MM.1S (cell line): ENCODE data around the gene ISG20.

Experiments used
- DNase-seq: peaks from one replicate; pipeline ENCODE4 v3.0.0-alpha.2; 2015
- H2AFZ ChIP-seq: fragments of 300-600 bp; sonication (generic); 2 replicates; pipeline ENCODE4 v1.6.0; 2016; ENCODE audit warnings: antibody characterized with exemption, low read length
- H3F3A ChIP-seq: fragments of 300-600 bp; sonication (generic); 2 replicates; pipeline ENCODE4 v1.6.1; 2016; ENCODE audit warnings: mild to moderate bottlenecking, antibody characterized with exemption, low read length, moderate library complexity, mixed read lengths; ENCODE audit not compliant: insufficient read depth
- H3K27ac ChIP-seq: fragments of 300-600 bp; sonication (generic); 2 replicates; pipeline ENCODE4 v1.5.1; 2016; ENCODE audit warnings: mild to moderate bottlenecking, low read length
- H3K27me3 ChIP-seq: fragments of 300-600 bp; sonication (generic); replicated peaks from 2 replicates; pipeline ENCODE4 v1.6.0; 2016; ENCODE audit warnings: low read length; ENCODE audit not compliant: insufficient read depth
- H3K36me3 ChIP-seq: fragments of 300-600 bp; sonication (generic); replicated peaks from 2 replicates; pipeline ENCODE4 v1.6.1; 2016; ENCODE audit warnings: mild to moderate bottlenecking, low read length, mixed read lengths; ENCODE audit not compliant: insufficient read depth
- H3K4me1 ChIP-seq: fragments of 300-600 bp; sonication (generic); 2 replicates; pipeline ENCODE4 v1.6.1; 2016; ENCODE audit warnings: low read length, mixed read lengths
- H3K4me2 ChIP-seq: fragments of 300-600 bp; sonication (generic); 2 replicates; pipeline ENCODE4 v1.6.0; 2016; ENCODE audit warnings: low read depth, low read length
- H3K4me3 ChIP-seq: fragments of 300-600 bp; sonication (generic); 2 replicates; pipeline ENCODE4 v1.5.1; 2016; ENCODE audit warnings: low read length, mixed read lengths
- H3K79me2 ChIP-seq: fragments of 300-600 bp; sonication (generic); 2 replicates; pipeline ENCODE4 v1.6.1; 2016; ENCODE audit warnings: mixed run types, low read length, mixed read lengths
- H3K9ac ChIP-seq: fragments of 300-600 bp; sonication (generic); 2 replicates; pipeline ENCODE4 v1.6.1; 2016; ENCODE audit warnings: low read length, mixed read lengths
- H3K9me2 ChIP-seq: fragments of 300-600 bp; sonication (generic); replicated peaks from 2 replicates; pipeline ENCODE4 v1.6.1; 2016; ENCODE audit warnings: mild to moderate bottlenecking, low read length, mixed read lengths; ENCODE audit not compliant: insufficient read depth
- H3K9me3 ChIP-seq: fragments of 300-600 bp; sonication (generic); replicated peaks from 2 replicates; pipeline ENCODE4 v1.6.1; 2016; ENCODE audit warnings: mild to moderate bottlenecking, low read length, mixed read lengths; ENCODE audit not compliant: insufficient read depth
- H4K20me1 ChIP-seq: fragments of 300-600 bp; sonication (generic); 2 replicates; pipeline ENCODE4 v1.6.1; 2016; ENCODE audit warnings: mild to moderate bottlenecking, low read length, moderate library complexity, mixed read lengths; ENCODE audit not compliant: insufficient read depth
- EZH2 ChIP-seq: fragments of 300-600 bp; sonication (generic); optimal IDR thresholded peaks from 2 replicates; pipeline ENCODE3; 2017; ENCODE audit warnings: low read depth, mild to moderate bottlenecking, antibody characterized with exemption, low read length, mixed read lengths
- EZH2phosphoT487 ChIP-seq: fragments of 300-600 bp; sonication (generic); IDR thresholded peaks from 2 replicates; pipeline ENCODE4 v1.6.1; 2018; ENCODE audit warnings: antibody characterized with exemption, low read length
- TF ChIP-seq, protein P1 (sequence below): fragments of 300-600 bp; sonication (generic); IDR thresholded peaks from 2 replicates; pipeline ENCODE4 v1.5.1; 2016; ENCODE audit warnings: antibody characterized with exemption, low read length, mixed read lengths

ISG20 gene

DNA sequence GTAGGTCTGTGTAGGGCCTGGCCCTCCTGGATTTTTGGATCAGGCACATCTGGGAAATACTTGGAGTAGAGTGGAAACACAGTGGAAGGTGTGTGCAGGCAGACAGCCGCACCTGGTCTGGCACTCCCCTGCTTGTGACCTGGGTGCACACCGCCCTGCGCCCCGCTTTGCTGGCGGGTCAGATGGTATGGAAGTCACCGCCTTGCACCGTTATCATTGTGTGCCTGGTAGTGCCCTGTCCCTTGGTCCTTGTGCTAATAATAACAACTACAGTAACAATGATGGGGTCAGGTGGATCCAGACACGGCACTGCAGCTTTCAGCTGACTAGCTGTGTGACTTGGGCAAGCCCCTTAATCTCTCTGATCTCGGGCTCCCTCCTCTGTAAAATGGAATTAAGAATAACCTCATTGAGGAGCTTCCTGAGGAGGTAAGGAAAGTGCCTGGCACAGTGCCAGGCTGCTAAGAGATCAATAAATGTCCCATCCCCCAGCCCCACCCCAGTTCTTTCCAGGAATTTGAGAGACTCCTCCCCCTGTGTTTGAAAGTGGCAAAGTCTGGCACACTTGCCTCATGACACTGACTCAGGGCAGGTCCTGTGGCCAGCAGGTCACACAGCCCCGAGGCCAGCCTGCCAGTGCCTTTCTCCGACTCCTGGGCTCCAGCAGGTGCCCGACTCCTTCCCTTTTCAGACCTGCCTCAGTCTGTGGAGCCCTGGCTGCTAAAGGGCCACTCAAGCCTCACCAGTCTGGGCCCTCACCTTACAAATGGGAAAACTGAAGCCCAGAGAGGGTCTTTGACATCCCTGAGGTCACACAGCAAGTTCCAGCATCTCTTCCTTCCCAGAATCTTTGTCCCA lies 9.8 kb downstream of the ISG20 start:
- no peaks in the 10 kb centered on the region for H3F3A ChIP-seq
- H3K4me1 ChIP-seq: no peaks in the 10 kb centered on the region
- no peaks in the 10 kb centered on the region for H3K27me3 ChIP-seq
- TF ChIP-seq, protein P1, sequence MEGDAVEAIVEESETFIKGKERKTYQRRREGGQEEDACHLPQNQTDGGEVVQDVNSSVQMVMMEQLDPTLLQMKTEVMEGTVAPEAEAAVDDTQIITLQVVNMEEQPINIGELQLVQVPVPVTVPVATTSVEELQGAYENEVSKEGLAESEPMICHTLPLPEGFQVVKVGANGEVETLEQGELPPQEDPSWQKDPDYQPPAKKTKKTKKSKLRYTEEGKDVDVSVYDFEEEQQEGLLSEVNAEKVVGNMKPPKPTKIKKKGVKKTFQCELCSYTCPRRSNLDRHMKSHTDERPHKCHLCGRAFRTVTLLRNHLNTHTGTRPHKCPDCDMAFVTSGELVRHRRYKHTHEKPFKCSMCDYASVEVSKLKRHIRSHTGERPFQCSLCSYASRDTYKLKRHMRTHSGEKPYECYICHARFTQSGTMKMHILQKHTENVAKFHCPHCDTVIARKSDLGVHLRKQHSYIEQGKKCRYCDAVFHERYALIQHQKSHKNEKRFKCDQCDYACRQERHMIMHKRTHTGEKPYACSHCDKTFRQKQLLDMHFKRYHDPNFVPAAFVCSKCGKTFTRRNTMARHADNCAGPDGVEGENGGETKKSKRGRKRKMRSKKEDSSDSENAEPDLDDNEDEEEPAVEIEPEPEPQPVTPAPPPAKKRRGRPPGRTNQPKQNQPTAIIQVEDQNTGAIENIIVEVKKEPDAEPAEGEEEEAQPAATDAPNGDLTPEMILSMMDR: no peak
- TF ChIP-seq EZH2 (no peak), EZH2phosphoT487 (no peak)
- no peak overlapping the region for H2AFZ ChIP-seq
- H3K9ac ChIP-seq: no peak overlapping the region
- H3K79me2 ChIP-seq: peaks cover 39% of the 10 kb centered on the region
- H3K36me3 ChIP-seq: no peaks in the 10 kb centered on the region
- DNase-seq: no peak
- H4K20me1 ChIP-seq: no peaks in the 10 kb centered on the region
- no peak overlapping the region for H3K27ac ChIP-seq
- H3K4me3 ChIP-seq: no peak overlapping the region
- no peaks in the 10 kb centered on the region for H3K9me3 ChIP-seq
- H3K4me2 ChIP-seq: no peak overlapping the region
- no peaks in the 10 kb centered on the region for H3K9me2 ChIP-seq

DNA sequence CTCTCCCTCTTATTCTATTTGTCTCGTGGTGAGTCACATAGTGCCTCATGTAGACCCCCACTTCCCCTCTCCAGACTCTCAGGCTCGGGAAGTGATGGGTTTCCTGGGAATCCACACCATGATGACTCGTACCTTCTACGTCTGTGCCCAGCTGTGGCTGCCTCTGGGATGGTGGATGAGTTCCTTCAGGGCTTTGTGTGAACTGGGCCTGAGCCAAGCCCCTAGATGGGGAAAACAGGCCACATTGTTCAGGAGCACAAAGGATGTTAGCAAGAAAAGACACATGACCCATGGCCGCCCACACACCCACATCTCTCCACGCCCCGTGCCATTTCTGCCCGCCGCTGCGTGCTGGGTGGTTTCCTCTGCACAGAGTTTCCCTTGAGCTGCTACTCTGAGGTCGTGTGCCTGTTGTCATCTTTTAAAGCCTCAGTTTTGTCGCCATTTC lies 10.5 kb downstream of the ISG20 start:
- Histone ChIP-seq H3K27me3 (no peaks in the 10 kb centered on the region), H3K9ac (no peak overlapping the region), H3K4me1 (no peaks in the 10 kb centered on the region), H2AFZ (no peak overlapping the region), H3K4me2 (no peak overlapping the region), H3K79me2 (peaks cover 33% of the 10 kb centered on the region), H4K20me1 (no peaks in the 10 kb centered on the region), H3K4me3 (no peak overlapping the region), H3K36me3 (no peaks in the 10 kb centered on the region), H3K9me2 (no peaks in the 10 kb centered on the region), H3K9me3 (no peaks in the 10 kb centered on the region), H3K27ac (no peak overlapping the region), H3F3A (0 out of 2 replicates have a peak, but pooled peaks cover 5% of the 10 kb centered on the region)
- DNase-seq: no peak
- TF ChIP-seq EZH2phosphoT487 (no peak), EZH2 (no peak)
- TF ChIP-seq, protein P1: no peak

DNA sequence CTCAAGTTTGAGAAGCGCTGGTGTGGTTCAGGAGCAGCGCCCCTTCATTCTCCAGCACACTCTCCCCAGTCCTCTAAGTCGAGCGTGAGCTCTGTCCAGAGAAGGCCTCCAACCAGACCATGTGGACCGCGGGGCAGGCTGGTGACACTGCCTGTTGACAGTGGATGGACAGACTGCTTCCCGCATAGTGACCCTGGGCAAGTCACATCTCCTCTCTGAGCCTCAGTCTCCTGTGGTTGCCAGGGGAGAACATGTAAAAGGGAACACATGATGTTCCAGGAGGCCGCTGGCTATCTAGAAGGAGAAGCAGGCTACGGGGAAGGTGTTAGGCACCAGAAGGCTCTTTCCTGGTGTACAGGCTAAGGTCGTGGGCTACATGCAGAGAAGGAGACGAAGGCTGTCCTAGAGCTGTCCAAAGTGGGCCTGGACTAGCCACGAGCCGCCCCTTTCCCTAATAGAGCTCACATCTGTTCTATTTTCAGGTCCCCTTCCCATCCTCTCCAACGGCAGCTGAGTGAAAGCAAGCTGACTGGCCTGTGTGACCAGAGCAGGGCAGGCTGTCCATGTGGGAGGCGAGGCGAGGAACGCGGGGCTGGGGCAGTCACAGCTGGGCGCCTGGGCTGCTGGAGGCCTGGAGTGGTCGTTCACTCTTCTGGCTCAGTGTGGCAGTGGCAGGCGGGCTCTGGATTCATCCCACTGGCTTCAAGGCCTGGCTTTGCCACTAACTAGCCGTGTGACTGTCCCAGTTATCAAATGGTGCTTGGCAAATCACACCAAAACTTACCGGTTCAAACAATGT lies 11.1 kb downstream of the ISG20 start:
- Histone ChIP-seq H3K4me2 (no peak overlapping the region), H3K9me3 (no peaks in the 10 kb centered on the region), H3F3A (peaks cover 8% of the 10 kb centered on the region; the same call in 1 of the 2 replicates), H2AFZ (no peak overlapping the region), H3K4me3 (no peak overlapping the region), H3K4me1 (no peaks in the 10 kb centered on the region), H3K79me2 (peaks cover 27% of the 10 kb centered on the region), H3K9ac (no peak overlapping the region), H3K9me2 (no peaks in the 10 kb centered on the region), H3K27ac (no peak overlapping the region), H3K36me3 (no peaks in the 10 kb centered on the region), H3K27me3 (no peaks in the 10 kb centered on the region), H4K20me1 (no peaks in the 10 kb centered on the region)
- TF ChIP-seq, protein P1: no peak
- no peak for TF ChIP-seq EZH2
- no peak for TF ChIP-seq EZH2phosphoT487
- DNase-seq: no peak
